ENCODE results near the gene KCNH5. TPM values are rescaled to one million over a fixed set of nuclear protein-coding genes. Genes with fewer than 3 reads are reported as not detected.

Gene KCNH5
- total RNA-seq, 3 donors from 2014 or later, result not detected

DNA sequence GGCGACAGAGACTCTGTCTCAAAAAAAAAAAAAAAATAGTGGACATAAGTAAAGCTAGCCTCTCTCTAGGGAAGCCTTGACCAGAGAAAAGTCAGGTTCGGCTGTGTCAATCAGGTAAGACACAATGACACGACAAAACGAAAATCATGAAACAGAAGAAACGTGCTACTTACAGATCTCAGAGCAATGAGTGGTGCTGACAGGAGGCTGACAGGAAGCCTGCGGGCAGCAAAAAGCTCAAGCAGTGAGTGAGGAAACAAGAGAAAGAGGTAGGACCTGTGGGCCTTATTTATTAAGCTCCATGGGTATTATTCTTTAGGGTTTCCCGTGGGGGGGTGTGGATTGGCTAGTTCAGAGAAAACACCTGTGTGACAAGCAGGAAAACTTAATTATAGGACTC, 363.1 kb downstream of the KCNH5 start:
- Mint-ChIP-seq H3K36me3 (ENCODE audit: insufficient read depth) (no peaks in the 10 kb centered on the region), H3K4me3 (no peak overlapping the region), H3K4me1 (ENCODE audit: low read depth) (no peaks in the 10 kb centered on the region), H3K27me3 (ENCODE audit: low read depth) (no peaks in the 10 kb centered on the region), H3K9me3 (no peaks in the 10 kb centered on the region)
- ATAC-seq (no peak), DNase-seq (no peak)

DNA sequence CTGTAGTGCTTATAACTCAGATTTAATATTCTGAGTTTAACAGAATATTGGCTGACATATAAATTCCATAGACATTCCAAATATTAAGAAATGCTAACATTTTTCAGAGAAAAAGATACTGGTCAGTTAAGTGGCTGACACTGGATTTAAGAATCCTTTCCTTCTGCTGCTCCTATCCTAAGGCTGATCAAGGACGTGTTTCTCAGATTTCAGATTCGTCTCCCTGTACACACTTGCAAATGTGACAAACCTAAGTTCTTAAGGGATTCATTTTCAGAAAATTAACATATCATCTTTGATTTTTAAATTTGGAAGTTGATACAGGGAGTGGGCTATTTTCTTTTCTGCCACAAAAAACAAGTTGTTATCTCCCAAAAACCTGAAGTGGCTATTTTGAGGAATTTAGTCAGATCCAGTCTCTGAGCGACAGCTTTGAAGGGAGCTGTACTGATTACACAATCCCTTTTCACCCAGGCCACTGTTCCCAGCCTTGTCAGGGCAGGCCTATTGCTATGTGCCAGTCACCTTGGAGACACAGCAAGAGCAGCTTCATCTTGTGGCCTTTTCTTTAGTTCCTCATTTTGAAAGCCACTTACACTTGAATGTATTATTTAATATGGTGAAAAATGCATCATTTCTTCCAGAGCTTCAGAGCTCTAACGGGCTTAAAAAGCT, 370.6 kb downstream of the KCNH5 start:
- Mint-ChIP-seq H3K4me1 (ENCODE audit: low read depth) (no peaks in the 10 kb centered on the region), H3K4me3 (no peak overlapping the region), H3K36me3 (ENCODE audit: insufficient read depth) (no peaks in the 10 kb centered on the region), H3K27me3 (ENCODE audit: low read depth) (no peaks in the 10 kb centered on the region), H3K9me3 (peaks cover 1% of the 10 kb centered on the region)
- DNase-seq (no peak), ATAC-seq (no peak)

DNA sequence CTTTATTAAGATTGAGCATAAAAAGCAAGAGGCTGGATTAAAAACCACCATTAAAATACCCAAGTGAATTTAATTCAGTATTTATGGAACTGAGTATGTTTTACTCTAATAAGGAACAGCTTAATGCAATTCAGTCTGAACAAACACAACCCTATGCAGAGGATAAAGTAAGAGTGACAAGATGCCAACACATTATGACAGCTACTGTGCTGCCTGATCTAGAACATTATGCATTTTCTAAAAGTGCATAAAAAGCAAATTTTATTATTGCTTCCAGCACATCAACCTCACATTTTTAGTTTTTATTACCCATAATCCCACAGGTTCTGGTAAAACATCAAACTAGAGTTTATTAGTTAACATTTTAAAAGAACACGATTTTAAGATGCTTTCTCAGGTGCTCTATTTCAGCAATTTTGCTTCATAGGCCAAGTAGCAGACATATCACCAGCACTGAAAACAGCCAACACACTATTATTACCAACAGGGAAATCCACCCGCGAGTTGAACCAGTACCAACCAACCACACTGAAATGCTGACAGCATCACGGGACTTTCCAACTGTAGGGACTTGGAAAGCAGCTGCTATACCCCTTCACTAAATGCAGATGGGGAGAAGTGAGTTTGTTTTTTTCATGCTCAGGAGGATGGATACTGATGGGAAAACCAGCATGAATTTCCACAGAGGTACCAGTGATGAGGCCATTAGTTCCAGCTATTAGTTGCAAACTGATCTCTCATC, 372.1 kb downstream of the KCNH5 start:
- DNase-seq (no peak), ATAC-seq (no peak)
- H3K4me1 Mint-ChIP-seq (ENCODE audit: low read depth), result no peaks in the 10 kb centered on the region
- H3K27me3 Mint-ChIP-seq (ENCODE audit: low read depth), result no peaks in the 10 kb centered on the region
- H3K36me3 Mint-ChIP-seq (ENCODE audit: insufficient read depth), result no peaks in the 10 kb centered on the region
- H3K9me3 Mint-ChIP-seq, result peaks cover 5% of the 10 kb centered on the region
- H3K4me3 Mint-ChIP-seq, result no peak overlapping the region

DNA sequence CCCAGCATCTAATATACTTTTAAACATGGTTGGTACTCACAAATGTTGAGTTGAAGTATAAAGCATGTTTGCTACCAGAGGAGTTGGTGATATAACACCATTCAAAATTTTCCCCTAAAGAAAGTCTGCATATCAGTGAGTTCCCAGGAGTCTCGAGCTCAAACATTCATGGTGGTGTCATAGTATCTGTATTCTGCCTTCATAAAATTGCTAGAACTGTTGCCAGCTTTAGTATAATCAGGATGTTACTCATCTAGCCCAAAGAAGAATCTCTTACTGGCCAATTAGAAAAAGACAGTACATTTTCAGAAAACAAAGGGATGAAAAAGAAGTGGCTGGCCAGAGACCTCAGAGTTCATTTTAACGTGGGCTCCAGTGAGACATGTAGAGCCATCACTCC, 374.7 kb downstream of the KCNH5 start:
- no peak for DNase-seq
- H3K9me3 Mint-ChIP-seq, result peaks cover 5% of the 10 kb centered on the region
- H3K27me3 Mint-ChIP-seq (ENCODE audit: low read depth), result no peaks in the 10 kb centered on the region
- H3K36me3 Mint-ChIP-seq (ENCODE audit: insufficient read depth), result no peaks in the 10 kb centered on the region
- no peak overlapping the region for H3K4me3 Mint-ChIP-seq
- no peaks in the 10 kb centered on the region for H3K4me1 Mint-ChIP-seq (ENCODE audit: low read depth)
- ATAC-seq, result no peak

DNA sequence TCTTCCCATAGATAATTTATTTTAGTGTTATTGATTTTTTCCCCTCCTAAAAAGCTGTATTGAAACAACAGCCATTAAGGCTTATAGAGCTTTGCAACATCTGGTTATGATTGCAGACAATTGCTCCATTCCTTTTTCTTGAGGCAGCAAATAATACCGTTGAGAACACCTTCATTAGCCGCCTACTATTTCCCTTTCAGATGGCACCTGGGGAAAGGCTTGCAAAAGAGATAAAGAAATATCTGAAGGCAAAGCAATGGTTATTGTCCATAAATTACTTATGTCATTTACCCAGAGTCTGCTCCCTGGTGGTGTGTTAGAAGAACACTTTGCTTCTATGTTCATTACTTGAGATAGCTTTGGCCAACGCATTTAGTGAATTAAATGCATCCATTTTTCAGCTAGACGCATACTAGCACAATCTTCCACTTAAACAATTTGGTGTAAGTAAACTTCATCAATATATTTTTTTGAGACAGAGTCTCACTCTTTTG, 377.8 kb downstream of the KCNH5 start:
- DNase-seq (no peak), ATAC-seq (no peak)
- Mint-ChIP-seq H3K4me1 (ENCODE audit: low read depth) (no peaks in the 10 kb centered on the region), H3K4me3 (no peak overlapping the region), H3K9me3 (peaks cover 5% of the 10 kb centered on the region), H3K36me3 (ENCODE audit: insufficient read depth) (no peaks in the 10 kb centered on the region), H3K27me3 (ENCODE audit: low read depth) (no peaks in the 10 kb centered on the region)

DNA sequence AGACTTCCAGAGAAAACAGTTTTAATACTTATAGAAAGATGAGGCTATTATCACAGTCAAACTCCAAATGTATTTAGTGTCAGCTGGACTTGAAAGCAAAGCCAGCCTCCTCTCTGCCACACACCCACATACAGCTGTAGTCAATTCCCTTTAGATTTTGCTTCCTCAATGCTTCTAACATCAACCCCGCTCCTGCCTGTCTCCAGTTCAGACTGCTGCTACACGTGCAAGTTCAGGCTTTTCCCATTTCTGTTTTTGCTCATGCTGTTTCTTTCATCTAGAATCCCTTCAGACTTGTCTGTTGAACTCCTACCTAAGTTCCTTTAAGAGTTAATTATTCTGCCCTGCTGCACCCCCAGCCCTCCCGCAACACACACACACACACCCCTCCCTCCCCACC, 380.0 kb downstream of the KCNH5 start:
- H3K36me3 Mint-ChIP-seq (ENCODE audit: insufficient read depth), result no peaks in the 10 kb centered on the region
- no peak for ATAC-seq
- H3K9me3 Mint-ChIP-seq, result peaks cover 12% of the 10 kb centered on the region
- H3K4me1 Mint-ChIP-seq (ENCODE audit: low read depth), result no peaks in the 10 kb centered on the region
- no peak for DNase-seq
- no peaks in the 10 kb centered on the region for H3K27me3 Mint-ChIP-seq (ENCODE audit: low read depth)
- no peak overlapping the region for H3K4me3 Mint-ChIP-seq

DNA sequence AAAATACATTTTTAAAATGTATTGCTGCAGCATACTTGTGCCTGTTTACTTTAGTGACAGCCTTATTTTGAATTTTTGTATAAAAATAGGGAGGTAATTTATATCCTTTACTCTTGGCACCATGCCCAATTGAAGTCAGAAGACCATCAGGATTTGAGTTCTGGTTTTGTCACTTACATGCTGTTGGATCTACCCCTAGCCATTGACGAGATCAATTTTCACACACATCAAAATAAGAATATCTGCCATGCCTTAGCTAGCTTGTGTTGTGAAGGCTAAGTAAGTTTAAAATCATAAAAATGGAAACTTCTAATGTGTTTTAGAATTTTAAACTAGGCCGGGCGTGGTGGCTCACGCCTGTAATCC, 381.8 kb downstream of the KCNH5 start:
- Mint-ChIP-seq H3K9me3 (peaks cover 7% of the 10 kb centered on the region), H3K4me3 (no peak overlapping the region), H3K27me3 (ENCODE audit: low read depth) (no peaks in the 10 kb centered on the region), H3K4me1 (ENCODE audit: low read depth) (no peaks in the 10 kb centered on the region), H3K36me3 (ENCODE audit: insufficient read depth) (no peaks in the 10 kb centered on the region)
- DNase-seq, result no peak
- no peak for ATAC-seq

DNA sequence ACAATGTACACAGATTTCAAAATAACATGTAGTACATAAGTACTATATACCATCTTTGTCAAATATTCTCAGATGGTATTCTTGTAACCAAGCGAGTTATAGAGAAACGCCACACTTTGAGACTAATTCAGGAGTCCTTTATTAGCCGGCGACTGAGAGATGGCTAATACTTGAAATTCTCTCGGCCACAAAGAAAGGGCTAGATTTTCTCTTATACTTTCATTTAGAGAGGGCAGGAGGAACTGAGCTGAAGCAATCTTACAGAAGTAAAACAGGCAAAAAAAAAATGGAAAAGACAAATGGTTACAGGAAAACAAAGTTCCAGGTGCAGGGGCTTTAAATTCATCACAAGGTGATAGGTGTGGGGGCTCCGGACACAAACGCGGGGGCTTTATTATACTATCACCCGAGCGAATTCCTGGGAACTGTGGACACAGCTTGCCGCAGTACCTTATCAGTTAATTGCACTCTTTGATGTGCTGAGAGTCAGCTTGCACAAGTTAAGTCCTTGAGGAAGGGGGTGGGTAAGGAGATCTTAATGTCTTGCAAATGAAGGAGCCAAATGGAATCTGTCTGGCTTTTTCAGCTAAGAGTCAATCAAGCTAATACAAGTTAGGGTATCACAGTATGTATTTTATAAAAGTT, 382.3 kb downstream of the KCNH5 start:
- Mint-ChIP-seq H3K9me3 (peaks cover 7% of the 10 kb centered on the region), H3K36me3 (ENCODE audit: insufficient read depth) (no peaks in the 10 kb centered on the region), H3K27me3 (ENCODE audit: low read depth) (no peaks in the 10 kb centered on the region), H3K4me3 (no peak overlapping the region), H3K4me1 (ENCODE audit: low read depth) (no peaks in the 10 kb centered on the region)
- ATAC-seq (no peak), DNase-seq (no peak)

DNA sequence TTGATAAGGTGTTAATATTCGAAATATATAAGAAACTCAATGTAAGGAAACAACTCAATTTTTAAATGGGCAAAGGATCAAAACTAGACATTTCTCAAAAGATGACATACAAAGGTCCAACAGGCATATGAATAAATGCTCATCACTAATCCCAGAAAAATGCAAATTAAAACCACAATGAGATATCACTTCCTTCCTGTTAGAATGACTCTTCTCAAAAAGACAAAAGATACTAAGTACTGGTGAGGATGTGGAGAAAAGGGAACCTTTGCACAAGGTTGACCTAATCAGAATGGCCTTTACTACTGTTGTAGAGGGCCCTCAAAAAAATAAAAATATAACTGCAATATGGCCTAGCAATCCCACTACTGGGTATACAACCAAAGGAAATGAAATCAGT, 383.4 kb downstream of the KCNH5 start:
- ATAC-seq (no peak), DNase-seq (no peak)
- H3K9me3 Mint-ChIP-seq, result peaks cover 7% of the 10 kb centered on the region
- H3K4me1 Mint-ChIP-seq (ENCODE audit: low read depth), result no peaks in the 10 kb centered on the region
- H3K36me3 Mint-ChIP-seq (ENCODE audit: insufficient read depth), result no peaks in the 10 kb centered on the region
- no peak overlapping the region for H3K4me3 Mint-ChIP-seq
- H3K27me3 Mint-ChIP-seq (ENCODE audit: low read depth), result no peaks in the 10 kb centered on the region

DNA sequence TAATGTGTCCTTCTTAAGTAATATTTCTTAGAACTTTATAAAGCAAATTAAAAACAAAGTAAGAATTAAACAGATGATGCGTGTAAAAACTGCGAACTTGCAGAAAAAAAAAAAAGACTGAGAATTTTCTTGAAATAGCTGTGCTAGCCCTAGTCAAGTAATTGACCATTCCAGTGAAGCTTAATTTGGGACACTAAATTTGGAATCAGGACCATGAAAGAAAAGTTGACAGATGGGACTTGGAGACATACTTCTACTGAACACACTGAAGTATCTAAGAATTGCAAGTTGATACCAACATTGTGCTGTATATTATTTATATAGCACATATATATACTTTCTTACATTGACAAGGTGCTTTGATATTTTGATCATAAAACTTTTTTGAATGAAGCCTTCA, 386.6 kb downstream of the KCNH5 start:
- Mint-ChIP-seq H3K4me3 (no peak overlapping the region), H3K9me3 (peaks cover 7% of the 10 kb centered on the region), H3K27me3 (ENCODE audit: low read depth) (no peaks in the 10 kb centered on the region), H3K4me1 (ENCODE audit: low read depth) (no peaks in the 10 kb centered on the region), H3K36me3 (ENCODE audit: insufficient read depth) (no peaks in the 10 kb centered on the region)
- DNase-seq (no peak), ATAC-seq (no peak)

DNA sequence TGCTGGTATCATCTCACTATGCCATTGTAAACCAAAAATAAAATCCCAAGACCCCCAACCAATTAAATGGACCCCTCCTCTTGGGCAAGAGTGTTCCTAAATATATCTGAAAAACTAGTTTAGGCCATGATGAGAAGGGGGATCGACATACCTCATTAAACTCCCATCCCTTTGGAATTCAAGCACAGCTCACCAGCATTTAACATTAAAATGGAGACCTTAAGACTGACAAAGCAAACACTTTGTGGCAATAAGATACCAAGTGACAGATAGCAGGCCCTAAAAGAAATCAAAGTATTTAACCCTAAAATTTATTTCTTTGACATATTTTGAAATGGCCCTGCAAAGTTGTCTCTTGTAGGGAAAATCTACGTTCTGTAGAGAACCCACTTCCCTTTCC, 387.9 kb downstream of the KCNH5 start:
- no peak for ATAC-seq
- H3K4me1 Mint-ChIP-seq (ENCODE audit: low read depth), result no peaks in the 10 kb centered on the region
- no peaks in the 10 kb centered on the region for H3K27me3 Mint-ChIP-seq (ENCODE audit: low read depth)

DNA sequence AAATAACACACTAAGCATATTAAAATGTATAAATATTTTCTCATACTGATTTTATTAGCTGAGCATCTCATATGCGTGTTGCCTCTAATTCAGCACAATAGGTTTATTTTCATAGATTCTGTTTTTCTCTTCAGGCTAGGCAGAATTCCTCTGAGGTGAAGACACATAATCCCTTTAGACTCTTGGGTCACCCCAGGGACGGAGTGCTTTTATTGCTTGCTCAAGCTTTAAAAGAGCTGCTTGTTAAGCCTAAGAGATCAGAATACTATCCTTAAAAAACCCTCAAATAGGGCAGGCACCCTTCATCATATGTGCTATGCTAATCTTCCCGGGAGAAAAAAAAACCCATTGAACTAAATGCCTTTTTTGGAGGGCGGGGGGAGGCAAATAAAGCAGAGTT, 390.1 kb downstream of the KCNH5 start:
- no peaks in the 10 kb centered on the region for H3K4me1 Mint-ChIP-seq (ENCODE audit: low read depth)
- H3K36me3 Mint-ChIP-seq (ENCODE audit: insufficient read depth), result no peaks in the 10 kb centered on the region
- ATAC-seq (no peak), DNase-seq (no peak)
- no peaks in the 10 kb centered on the region for H3K9me3 Mint-ChIP-seq
- no peak overlapping the region for H3K4me3 Mint-ChIP-seq
- no peaks in the 10 kb centered on the region for H3K27me3 Mint-ChIP-seq (ENCODE audit: low read depth)

More for the DNA sequence above, 387.9 kb downstream of the KCNH5 start:
- Mint-ChIP-seq H3K36me3 (ENCODE audit: insufficient read depth) (no peaks in the 10 kb centered on the region), H3K4me3 (no peak overlapping the region), H3K9me3 (peaks cover 7% of the 10 kb centered on the region)
- DNase-seq, result no peak

DNA sequence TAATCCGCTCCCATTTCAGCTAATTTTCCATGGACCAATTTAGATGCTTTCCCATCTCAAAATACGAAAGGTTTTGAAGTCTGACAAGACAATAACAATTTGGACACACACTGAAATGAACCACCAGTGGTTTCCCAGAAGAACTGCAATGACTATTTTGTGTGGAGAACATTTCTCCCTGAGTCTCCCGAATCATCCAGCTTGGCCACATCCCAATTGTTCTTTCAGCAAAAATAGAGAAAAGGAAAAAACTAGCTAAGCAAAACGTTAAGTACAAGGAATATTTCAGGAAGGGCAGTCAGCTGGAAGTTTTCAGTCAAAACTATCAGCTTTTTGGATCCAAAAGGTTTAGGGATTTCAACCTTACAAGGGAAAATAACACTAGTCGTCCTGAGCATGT, 390.6 kb downstream of the KCNH5 start:
- no peaks in the 10 kb centered on the region for H3K4me1 Mint-ChIP-seq (ENCODE audit: low read depth)
- H3K4me3 Mint-ChIP-seq, result no peak overlapping the region
- no peaks in the 10 kb centered on the region for H3K27me3 Mint-ChIP-seq (ENCODE audit: low read depth)
- no peaks in the 10 kb centered on the region for H3K36me3 Mint-ChIP-seq (ENCODE audit: insufficient read depth)
- DNase-seq (no peak), ATAC-seq (no peak)
- H3K9me3 Mint-ChIP-seq, result no peaks in the 10 kb centered on the region

Measured in activated T-cell treated with anti-CD3 and anti-CD28 coated beads, Interleukin-2, amount 50 U/mL, for 4 hours (primary cell).